D721Med (cell line): Measurements from ENCODE around the gene SEC31A.

Experiments
- DNase-seq: peaks from one replicate; pipeline ENCODE4 v3.0.0; 2011; ENCODE audit warnings: low spot score; ENCODE audit not compliant: insufficient read length
- FAIRE-seq: peaks from 2 replicates; lab custom pipeline; 2011; peaks lifted over from hg19 to GRCh38; lab: Jason Lieb, UNC
- CTCF ChIP-seq: IDR thresholded peaks from 2 replicates; pipeline ENCODE4 v1.5.1; 2012; ENCODE audit warnings: mild to moderate bottlenecking, control low read depth; ENCODE audit not compliant: insufficient read depth; ENCODE audit errors: missing control alignments

SEC31A gene

GRCh38 chr4:82775243-82775642 lies 115.7 kb downstream of the SEC31A start:
- no peak for FAIRE-seq
- no peak for DNase-seq

GRCh38 chr4:82774711-82775171 lies 116.2 kb downstream of the SEC31A start:
- DNase-seq (no peak), FAIRE-seq (no peak)
- TF ChIP-seq CTCF: no peak

More at GRCh38 chr4:82775243-82775642, 115.7 kb downstream of the SEC31A start:
- no peak for TF ChIP-seq CTCF

- DNase-seq (no peak), FAIRE-seq (no peak)
- no peak for TF ChIP-seq CTCF
Observed at GRCh38 chr4:82773057-82773456, 117.9 kb downstream of the SEC31A start.

GRCh38 chr4:82770607-82771006 lies 120.3 kb downstream of the SEC31A start:
- FAIRE-seq (no peak), DNase-seq (no peak)
- no peak for TF ChIP-seq CTCF
